GM13977 (cell line): ENCODE measurements around the gene KRT40.

Source experiments
- DNase-seq: peaks from one replicate; pipeline ENCODE4 v3.0.0; 2012; ENCODE audit warnings: low spot score
- CTCF ChIP-seq: IDR thresholded peaks from 2 replicates; pipeline ENCODE4 v1.5.1; 2012; ENCODE audit warnings: mild to moderate bottlenecking, control low read depth; ENCODE audit not compliant: insufficient read depth; ENCODE audit errors: extremely low read depth, missing control alignments
- in situ Hi-C: fragments of 300-500 bp; cut with MboI; formaldehyde crosslinking; loops from one replicate; pipeline ENCODE4 v1.12.0; 2022; ENCODE audit warnings: low sequenced_read_pairs, low pct_unique_long_range_greater_than_20kb, mixed read lengths, inconsistent platforms; ENCODE audit not compliant: unreplicated experiment

KRT40 gene

GRCh38 chr17:40981115-40981514 lies 3.0 kb downstream of the KRT40 start:
- DNase-seq = no peak
- in situ Hi-C loops = no loop called here
- TF ChIP-seq CTCF = no peak

GRCh38 chr17:40980596-40980995 lies 3.5 kb downstream of the KRT40 start:
- DNase-seq = no peak
- in situ Hi-C loops = no loop called here
- no peak for TF ChIP-seq CTCF

GRCh38 chr17:40980117-40980516 lies 4.0 kb downstream of the KRT40 start:
- no peak for TF ChIP-seq CTCF
- in situ Hi-C loops = no loop called here
- no peak for DNase-seq

GRCh38 chr17:40978575-40979151 lies 5.5 kb downstream of the KRT40 start:
- no peak for TF ChIP-seq CTCF
- DNase-seq = no peak
- in situ Hi-C loops = no loop called here

GRCh38 chr17:40975516-40975915 lies 8.6 kb downstream of the KRT40 start:
- in situ Hi-C loops = no loop called here
- DNase-seq = no peak
- no peak for TF ChIP-seq CTCF

- in situ Hi-C loops = no loop called here
- TF ChIP-seq CTCF = no peak
- DNase-seq = no peak
Measured at GRCh38 chr17:40974366-40974765, 9.8 kb downstream of the KRT40 start.

GRCh38 chr17:40967582-40967981 lies 16.5 kb downstream of the KRT40 start:
- DNase-seq = no peak
- no peak for TF ChIP-seq CTCF
- in situ Hi-C loops = no loop called here
